DOHH2 (cell line): ENCODE measurements around the gene SCAMP5.

Experiments
- H3F3A ChIP-seq: fragments of 200-600 bp; sonication (generic), shearing (Covaris generic); 2 replicates; pipeline ENCODE4 v1.6.0; 2016; ENCODE audit warnings: antibody characterized with exemption, mild to moderate bottlenecking; ENCODE audit not compliant: control insufficient read depth, insufficient read depth
- H3K27ac ChIP-seq: fragments of 200-600 bp; sonication (generic); 2 replicates; pipeline ENCODE4 v1.5.1; 2014; ENCODE audit warnings: low read depth, mild to moderate bottlenecking, low read length, moderate library complexity
- H3K27me3 ChIP-seq: fragments of 200-600 bp; sonication (generic); 2 replicates; pipeline ENCODE4 v1.6.1; 2014; ENCODE audit warnings: mild to moderate bottlenecking, low read length, mixed read lengths; ENCODE audit not compliant: control insufficient read depth
- H3K36me3 ChIP-seq: fragments of 200-600 bp; sonication (generic); 2 replicates; pipeline ENCODE4 v1.6.1; 2014; ENCODE audit warnings: mild to moderate bottlenecking, low read length, moderate library complexity, mixed read lengths; ENCODE audit not compliant: control insufficient read depth
- H3K4me1 ChIP-seq: fragments of 200-600 bp; sonication (generic); 2 replicates; pipeline ENCODE4 v1.6.1; 2014; ENCODE audit warnings: mild to moderate bottlenecking, low read length, mixed read lengths; ENCODE audit not compliant: control insufficient read depth
- H3K4me2 ChIP-seq: fragments of 200-600 bp; sonication (generic); 2 replicates; pipeline ENCODE4 v1.6.0; 2014; ENCODE audit warnings: mild to moderate bottlenecking, low read length, moderate library complexity
- H3K4me3 ChIP-seq: fragments of 200-600 bp; sonication (generic); 2 replicates; pipeline ENCODE4 v1.5.1; 2014; ENCODE audit warnings: mild to moderate bottlenecking, low read length, mixed read lengths
- H3K79me2 ChIP-seq: fragments of 200-600 bp; sonication (generic); 2 replicates; pipeline ENCODE4 v1.6.1; 2014; ENCODE audit warnings: mild to moderate bottlenecking, low read length, mixed read lengths; ENCODE audit not compliant: control insufficient read depth
- H3K9me2 ChIP-seq: fragments of 200-600 bp; sonication (generic); replicated peaks from 2 replicates; pipeline ENCODE4 v1.6.1; 2014; ENCODE audit warnings: mild to moderate bottlenecking, low read length, mixed read lengths; ENCODE audit not compliant: control insufficient read depth
- H3K9me3 ChIP-seq: fragments of 200-600 bp; sonication (generic); 2 replicates; pipeline ENCODE4 v1.6.1; 2014; ENCODE audit warnings: antibody characterized with exemption, low read length, mixed read lengths; ENCODE audit not compliant: control insufficient read depth, insufficient read depth
- H4K20me1 ChIP-seq: fragments of 200-600 bp; sonication (generic); 2 replicates; pipeline ENCODE4 v1.6.0; 2014; ENCODE audit warnings: low read depth, mild to moderate bottlenecking, antibody characterized with exemption, low read length, moderate library complexity; ENCODE audit not compliant: control insufficient read depth, insufficient read depth
- CTCF ChIP-seq: fragments of 200-600 bp; sonication (generic); IDR thresholded peaks from one replicate; pipeline ENCODE4 v1.5.1; 2014; ENCODE audit warnings: antibody characterized with exemption, mild to moderate bottlenecking, low read depth, low read length; ENCODE audit not compliant: poor library complexity, severe bottlenecking
- EZH2phosphoT487 ChIP-seq: fragments of 200-600 bp; sonication (generic); IDR thresholded peaks from 2 replicates; pipeline ENCODE4 v1.6.1; 2017; ENCODE audit warnings: borderline replicate concordance, mild to moderate bottlenecking, antibody characterized with exemption, low read length, moderate library complexity, mixed read lengths

SCAMP5 gene

GRCh38 chr15:74967670-74968069 lies 27.7 kb upstream of the SCAMP5 start:
- H3K79me2 ChIP-seq: no peaks in the 10 kb centered on the region
- 0 out of 2 replicates have a peak, but pooled peaks cover under 1% of the 10 kb centered on the region for H3K27me3 ChIP-seq
- no peaks in the 10 kb centered on the region for H3K36me3 ChIP-seq
- H3K9me2 ChIP-seq: no peaks in the 10 kb centered on the region
- no peaks in the 10 kb centered on the region for H3K9me3 ChIP-seq
- no peaks in the 10 kb centered on the region for H4K20me1 ChIP-seq
- peaks cover 31% of the 10 kb centered on the region for H3K4me1 ChIP-seq
- peak overlapping the region; percentile 23; the same call in 1 of the 2 replicates for H3K4me2 ChIP-seq
- H3K27ac ChIP-seq: peak overlapping the region; percentile 52
- peaks cover 2% of the 10 kb centered on the region; the same call in 1 of the 2 replicates for H3F3A ChIP-seq
- TF ChIP-seq CTCF (no peak), EZH2phosphoT487 (no peak)
- no peak overlapping the region for H3K4me3 ChIP-seq

GRCh38 chr15:74976159-74976558 lies 19.2 kb upstream of the SCAMP5 start:
- Histone ChIP-seq H3F3A (no peaks in the 10 kb centered on the region), H3K79me2 (no peaks in the 10 kb centered on the region), H3K4me3 (no peak overlapping the region), H3K9me2 (no peaks in the 10 kb centered on the region), H3K27ac (no peak overlapping the region), H4K20me1 (no peaks in the 10 kb centered on the region), H3K9me3 (no peaks in the 10 kb centered on the region), H3K36me3 (no peaks in the 10 kb centered on the region), H3K27me3 (0 out of 2 replicates have a peak, but pooled peaks cover 9% of the 10 kb centered on the region), H3K4me1 (no peaks in the 10 kb centered on the region), H3K4me2 (no peak overlapping the region)
- no peak for TF ChIP-seq CTCF
- TF ChIP-seq EZH2phosphoT487: no peak

GRCh38 chr15:74977599-74977998 lies 17.8 kb upstream of the SCAMP5 start:
- no peak overlapping the region for H3K4me3 ChIP-seq
- TF ChIP-seq CTCF (no peak), EZH2phosphoT487 (no peak)
- no peaks in the 10 kb centered on the region for H3K9me2 ChIP-seq
- H3F3A ChIP-seq: no peaks in the 10 kb centered on the region
- no peaks in the 10 kb centered on the region for H3K4me1 ChIP-seq
- H3K36me3 ChIP-seq: no peaks in the 10 kb centered on the region
- no peaks in the 10 kb centered on the region for H4K20me1 ChIP-seq
- 0 out of 2 replicates have a peak, but pooled peaks cover 9% of the 10 kb centered on the region for H3K27me3 ChIP-seq
- H3K4me2 ChIP-seq: no peak overlapping the region
- no peak overlapping the region for H3K27ac ChIP-seq
- H3K9me3 ChIP-seq: no peaks in the 10 kb centered on the region
- no peaks in the 10 kb centered on the region for H3K79me2 ChIP-seq

- H3K27ac ChIP-seq: no peak overlapping the region
- H4K20me1 ChIP-seq: no peaks in the 10 kb centered on the region
- no peaks in the 10 kb centered on the region for H3K4me1 ChIP-seq
- 0 out of 2 replicates have a peak, but pooled peaks cover 5% of the 10 kb centered on the region for H3K27me3 ChIP-seq
- H3K9me2 ChIP-seq: no peaks in the 10 kb centered on the region
- TF ChIP-seq EZH2phosphoT487: no peak
- no peak for TF ChIP-seq CTCF
- H3F3A ChIP-seq: no peaks in the 10 kb centered on the region
- no peaks in the 10 kb centered on the region for H3K36me3 ChIP-seq
- H3K4me3 ChIP-seq: no peak overlapping the region
- H3K79me2 ChIP-seq: no peaks in the 10 kb centered on the region
- H3K4me2 ChIP-seq: no peak overlapping the region
- H3K9me3 ChIP-seq: no peaks in the 10 kb centered on the region
Measured at GRCh38 chr15:74978077-74978476, 17.3 kb upstream of the SCAMP5 start.
